Activated CD8-positive, alpha-beta T cell treated with anti-CD3 and anti-CD28 coated beads for 36 hours (primary cell): ENCODE measurements around the gene DNAAF1. TPM values are rescaled to one million over a fixed set of nuclear protein-coding genes. Genes with fewer than 3 reads are reported as not detected.

Experiments
- ATAC-seq: fragments of 200-7000 bp; cut with Tn5 transposase; one replicate; pipeline ENCODE4 v1.10.0; 2021; ENCODE audit warnings: mild to moderate bottlenecking, moderate library complexity
- CTCF ChIA-PET: fragments of 350-600 bp; sonication (Branson Sonifier 250); formaldehyde crosslinking; loops from one replicate; lab custom pipeline; 2021; ENCODE audit warnings: antibody characterized with exemption; lab: Charles Lee
- POLR2A ChIA-PET: fragments of 350-600 bp; sonication (Branson Sonifier 250); formaldehyde crosslinking; loops from one replicate; lab custom pipeline; 2021; ENCODE audit warnings: antibody characterized with exemption; lab: Charles Lee
- DNase-seq: peaks from one replicate; pipeline ENCODE4 v3.0.0-alpha.2; 2020
- H3K27ac Mint-ChIP-seq: one replicate; pipeline ENCODE4 v1.8.0; 2021; ENCODE audit warnings: mild to moderate bottlenecking, mixed read lengths
- H3K27me3 Mint-ChIP-seq: one replicate; pipeline ENCODE4 v1.8.0; 2021; ENCODE audit warnings: mixed read lengths
- H3K36me3 Mint-ChIP-seq: one replicate; pipeline ENCODE4 v1.8.0; 2021; ENCODE audit warnings: low read depth, mixed read lengths
- H3K4me1 Mint-ChIP-seq: one replicate; pipeline ENCODE4 v1.8.0; 2021; ENCODE audit warnings: low read depth, mixed read lengths
- H3K4me3 Mint-ChIP-seq: one replicate; pipeline ENCODE4 v1.8.0; 2021; ENCODE audit warnings: mild to moderate bottlenecking, moderate library complexity, mixed read lengths
- H3K9me3 Mint-ChIP-seq: one replicate; pipeline ENCODE4 v1.8.0; 2021; ENCODE audit warnings: mixed read lengths
- intact Hi-C: fragments of 100-400 bp; cut with micrococcal nuclease; formaldehyde crosslinking; loops from one replicate; pipeline ENCODE4 v1.10.0; 2022
- total RNA-seq, 2 experiments: library from RNA; stranded (reverse); gene quantifications; one replicate each; pipeline ENCODE4 v1.2.3, GENCODE V29; 2021
- TF ChIP-seq, protein P1 (sequence below): fragments of 200-600 bp; IDR thresholded peaks from one replicate; pipeline ENCODE4 v1.8.0; 2022; ENCODE audit warnings: antibody characterized with exemption, mild to moderate bottlenecking

Gene DNAAF1
- total RNA-seq, 2 experiments from 2014 or later, result not detected

DNA sequence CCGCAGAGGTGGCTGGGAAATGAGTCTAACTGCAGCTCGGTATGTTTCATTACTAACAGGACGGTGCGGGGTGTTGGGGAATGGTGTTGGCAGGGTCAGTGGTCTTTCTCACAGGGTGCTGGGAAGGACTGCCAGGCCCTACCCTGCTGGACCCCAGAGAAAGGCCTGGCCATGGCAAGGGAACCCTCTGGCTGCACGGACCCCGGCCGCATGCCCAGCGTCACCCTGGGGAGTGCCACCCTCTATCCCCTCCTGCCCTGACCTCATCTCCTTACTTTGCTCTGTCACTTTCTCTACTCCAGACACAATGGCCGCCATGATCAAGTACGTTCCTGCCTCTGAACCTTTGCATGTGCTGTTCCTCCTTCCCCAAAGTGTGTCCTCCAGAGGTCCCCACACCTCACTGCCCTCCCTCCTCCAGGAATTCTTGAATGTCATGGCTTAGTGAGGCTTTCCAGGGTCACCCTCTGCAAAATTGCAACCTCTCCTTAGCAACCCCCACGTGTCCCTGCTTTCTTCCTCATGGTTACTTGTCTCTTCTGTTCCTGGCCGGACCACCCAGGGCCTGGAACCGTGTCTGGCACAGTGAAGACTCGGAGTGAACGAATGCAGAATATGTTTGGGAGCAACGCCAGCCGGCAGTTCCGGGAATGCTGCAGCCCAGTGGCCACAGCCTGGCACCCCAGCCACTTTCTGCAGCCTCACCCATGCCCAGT lies 61.0 kb downstream of the DNAAF1 start:
- Mint-ChIP-seq H3K4me3 (no peak overlapping the region), H3K36me3 (no peaks in the 10 kb centered on the region), H3K4me1 (peaks cover 2% of the 10 kb centered on the region), H3K27ac (no peak overlapping the region), H3K27me3 (no peaks in the 10 kb centered on the region), H3K9me3 (no peaks in the 10 kb centered on the region)
- POLR2A ChIA-PET, result no interaction called here
- TF ChIP-seq, protein P1, sequence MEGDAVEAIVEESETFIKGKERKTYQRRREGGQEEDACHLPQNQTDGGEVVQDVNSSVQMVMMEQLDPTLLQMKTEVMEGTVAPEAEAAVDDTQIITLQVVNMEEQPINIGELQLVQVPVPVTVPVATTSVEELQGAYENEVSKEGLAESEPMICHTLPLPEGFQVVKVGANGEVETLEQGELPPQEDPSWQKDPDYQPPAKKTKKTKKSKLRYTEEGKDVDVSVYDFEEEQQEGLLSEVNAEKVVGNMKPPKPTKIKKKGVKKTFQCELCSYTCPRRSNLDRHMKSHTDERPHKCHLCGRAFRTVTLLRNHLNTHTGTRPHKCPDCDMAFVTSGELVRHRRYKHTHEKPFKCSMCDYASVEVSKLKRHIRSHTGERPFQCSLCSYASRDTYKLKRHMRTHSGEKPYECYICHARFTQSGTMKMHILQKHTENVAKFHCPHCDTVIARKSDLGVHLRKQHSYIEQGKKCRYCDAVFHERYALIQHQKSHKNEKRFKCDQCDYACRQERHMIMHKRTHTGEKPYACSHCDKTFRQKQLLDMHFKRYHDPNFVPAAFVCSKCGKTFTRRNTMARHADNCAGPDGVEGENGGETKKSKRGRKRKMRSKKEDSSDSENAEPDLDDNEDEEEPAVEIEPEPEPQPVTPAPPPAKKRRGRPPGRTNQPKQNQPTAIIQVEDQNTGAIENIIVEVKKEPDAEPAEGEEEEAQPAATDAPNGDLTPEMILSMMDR, result no peak
- intact Hi-C loops, result no loop called here
- CTCF ChIA-PET, result no interaction called here
- ATAC-seq, result no peak
- no peak for DNase-seq

GRCh38 chr16:84207251-84207650 lies 62.1 kb downstream of the DNAAF1 start:
- POLR2A ChIA-PET, result no interaction called here
- intact Hi-C loops, result no loop called here
- Mint-ChIP-seq H3K4me1 (peaks cover 2% of the 10 kb centered on the region), H3K9me3 (no peaks in the 10 kb centered on the region), H3K4me3 (no peak overlapping the region), H3K36me3 (no peaks in the 10 kb centered on the region), H3K27ac (no peak overlapping the region), H3K27me3 (no peaks in the 10 kb centered on the region)
- CTCF ChIA-PET, result interaction anchor here (1.3 to 1.4 kb wide), 2 partner anchors 15 to 119 kb away, joined by 3 read pairs; no protein-coding TSS in a partner anchor
- TF ChIP-seq, protein P1, result no peak
- DNase-seq, result no peak
- no peak for ATAC-seq

- Mint-ChIP-seq H3K4me1 (peaks cover 2% of the 10 kb centered on the region), H3K27me3 (no peaks in the 10 kb centered on the region), H3K9me3 (no peaks in the 10 kb centered on the region), H3K27ac (no peak overlapping the region), H3K4me3 (no peak overlapping the region), H3K36me3 (no peaks in the 10 kb centered on the region)
- intact Hi-C loops, result no loop called here
- ATAC-seq, result no peak
- ChIA-PET POLR2A (no interaction called here), CTCF (interaction anchor here (1.3 to 1.4 kb wide), 2 partner anchors 14 to 120 kb away, joined by 3 read pairs; no protein-coding TSS in a partner anchor)
- TF ChIP-seq, protein P1, result no peak
- DNase-seq, result no peak
These were observed 62.8 kb downstream of the DNAAF1 start for GRCh38 chr16:84207879-84208278.

DNA sequence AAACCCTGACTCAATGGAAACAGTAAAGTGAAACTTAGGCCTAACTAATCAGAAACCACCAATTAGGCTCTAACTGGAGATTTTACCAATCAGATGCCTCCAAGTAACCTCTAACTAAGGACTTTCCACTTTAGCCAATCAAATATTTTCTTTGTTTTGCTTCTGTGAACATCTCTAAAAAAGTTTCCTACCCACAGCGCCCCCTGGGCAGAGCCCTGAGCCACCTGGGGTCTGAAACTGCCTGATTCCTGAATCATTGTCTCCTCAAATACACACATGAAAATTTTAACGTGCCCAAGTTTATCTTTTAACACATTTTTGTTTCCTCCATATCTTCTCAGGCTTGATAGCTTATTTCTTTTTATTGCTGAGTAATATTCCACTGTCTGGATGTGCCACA lies 64.9 kb downstream of the DNAAF1 start:
- CTCF ChIA-PET, result interaction anchor here (0.9 kb wide), 1 partner anchor 23 kb away, joined by 3 read pairs; no protein-coding TSS in a partner anchor

DNA sequence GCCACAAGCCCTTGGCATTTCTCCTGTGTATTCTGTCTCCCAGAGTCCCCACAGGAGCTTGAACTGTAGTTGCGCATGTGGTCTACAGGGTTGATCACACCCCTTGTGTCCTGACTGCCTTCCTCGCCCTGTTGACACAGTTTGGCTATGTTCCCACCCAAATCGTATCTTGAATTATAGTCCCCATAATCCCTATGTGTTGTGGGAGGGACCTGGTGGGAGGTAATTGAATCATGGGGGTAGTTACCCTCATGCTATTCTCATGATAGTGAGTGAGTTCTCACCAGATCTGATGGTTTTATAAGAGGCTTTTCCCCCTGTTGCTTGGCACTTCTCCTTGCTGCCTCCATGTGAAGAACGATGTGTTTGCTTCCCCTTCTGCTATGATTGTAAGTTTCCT lies 67.0 kb downstream of the DNAAF1 start:
- no peaks in the 10 kb centered on the region for H3K36me3 Mint-ChIP-seq
- H3K27ac Mint-ChIP-seq, result no peak overlapping the region
- DNase-seq, result no peak
- H3K27me3 Mint-ChIP-seq, result no peaks in the 10 kb centered on the region
- ChIA-PET POLR2A (no interaction called here), CTCF (no interaction called here)
- no peak overlapping the region for H3K4me3 Mint-ChIP-seq
- no peak for ATAC-seq
- peaks cover 2% of the 10 kb centered on the region for H3K4me1 Mint-ChIP-seq
- TF ChIP-seq, protein P1, result no peak
- intact Hi-C loops, result no loop called here
- H3K9me3 Mint-ChIP-seq, result no peaks in the 10 kb centered on the region

More for the DNA sequence above, 64.9 kb downstream of the DNAAF1 start:
- POLR2A ChIA-PET, result no interaction called here
- no peaks in the 10 kb centered on the region for H3K27me3 Mint-ChIP-seq
- H3K36me3 Mint-ChIP-seq, result no peaks in the 10 kb centered on the region
- ATAC-seq (no peak), DNase-seq (peak; percentile 47)
- no peaks in the 10 kb centered on the region for H3K9me3 Mint-ChIP-seq
- TF ChIP-seq, protein P1, result no peak
- no peak overlapping the region for H3K27ac Mint-ChIP-seq
- H3K4me3 Mint-ChIP-seq, result no peak overlapping the region
- H3K4me1 Mint-ChIP-seq, result peaks cover 2% of the 10 kb centered on the region
- intact Hi-C loops, result no loop called here
